ENCODE results near the gene LYAR. TPM values are rescaled to one million over a fixed set of nuclear protein-coding genes. Genes with fewer than 3 reads are reported as not detected.

LYAR gene
- total and polyA plus RNA-seq, 2 of the 4 experiments (the other 2 are of a cell fraction) = 5.4 to 8.2 TPM

DNA sequence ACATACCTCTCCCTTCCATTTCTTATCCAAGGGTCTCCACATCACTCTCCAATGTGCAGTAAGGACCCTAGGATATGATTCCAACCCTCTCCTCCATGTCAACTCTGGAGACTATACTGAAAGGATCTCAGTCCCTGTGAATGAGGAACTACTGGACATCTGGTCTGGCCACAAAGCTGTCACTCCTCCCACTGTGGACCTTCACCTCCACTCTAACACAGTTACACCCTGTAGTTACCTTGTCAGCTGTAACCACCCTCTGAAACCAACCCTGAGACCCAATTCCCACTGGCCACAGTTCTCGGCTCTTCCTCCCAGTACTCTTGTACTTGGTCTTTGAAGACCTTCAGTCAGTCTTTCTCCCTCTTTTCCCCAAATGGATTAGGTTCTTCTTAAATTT is 44.8 kb downstream of the LYAR start:
- Histone ChIP-seq H3K4me1 (ENCODE audit: control insufficient read depth, insufficient read depth, low read length) (peaks cover 2% of the 10 kb centered on the region; the same call in 1 of the 2 replicates), H2BK120ac (ENCODE audit: low read depth, low read length) (no peak overlapping the region), H3K79me1 (ENCODE audit: low read depth in 1 of 2, low read length in 2 of 2) (peaks cover 18 to 22% of the 10 kb centered on the region in 2 experiments), H4K20me1 (ENCODE audit: insufficient read depth, low read length) (no peaks in the 10 kb centered on the region), H3K4me3 (ENCODE audit: insufficient read depth, low read depth, low read length) (no peak overlapping the region), H4K91ac (ENCODE audit: insufficient read depth, low read depth, low read length) (no peak overlapping the region), H3K9me3 (ENCODE audit: control insufficient read depth, insufficient read depth, low read length) (no peaks in the 10 kb centered on the region), H3K9ac (ENCODE audit: low read depth, low read length) (no peak overlapping the region), H2AK9ac (replicated peaks; ENCODE audit: low read depth, low read length, poor library complexity) (no peak overlapping the region), H3K27me3 (ENCODE audit: control insufficient read depth, insufficient read depth, low read length) (no peaks in the 10 kb centered on the region), H3K18ac (ENCODE audit: low read depth, low read length) (no peak overlapping the region), H3K27ac (ENCODE audit: insufficient read depth, low read length) (no peak overlapping the region), H3K4me2 (ENCODE audit: low read depth, low read length) (no peak overlapping the region), H3K4ac (ENCODE audit: low read depth, low read length) (no peak overlapping the region), H2BK15ac (ENCODE audit: low read depth, low read length) (no peak overlapping the region), H3K56ac (ENCODE audit: extremely low read depth, insufficient read depth, low read length) (no peak overlapping the region), H4K8ac (ENCODE audit: low read depth in 2 of 2, low read length in 2 of 2) (no peak overlapping the region), H2BK5ac (ENCODE audit: low read depth, low read length, poor library complexity, severe bottlenecking) (no peak overlapping the region), H3K9me1 (ENCODE audit: insufficient read depth, low read length) (peaks cover 4% of the 10 kb centered on the region), H4K5ac (ENCODE audit: low read depth, low read length) (no peak overlapping the region), H3K36me3 (ENCODE audit: control insufficient read depth, insufficient read depth, low read length) (peaks cover 23% of the 10 kb centered on the region), H3K14ac (replicated peaks; ENCODE audit: low read depth, low read length) (no peak overlapping the region), H2AFZ (replicated peaks; ENCODE audit: low read length, poor library complexity) (no peak overlapping the region), H2AK5ac (ENCODE audit: low read depth, low read length) (no peak overlapping the region), H2BK20ac (ENCODE audit: low read depth, low read length) (no peak overlapping the region), H3K23ac (ENCODE audit: low read depth, low read length) (no peak overlapping the region)
- TF ChIP-seq RAD21 (IDR thresholded peaks at IDR 0.05; ENCODE audit: low read length) (no peak), MXI1 (IDR thresholded peaks at IDR 0.05; ENCODE audit: borderline replicate concordance, low read depth, low read length) (no peak), CEBPB (IDR thresholded peaks at IDR 0.05; ENCODE audit: low read depth, low read length) (no peak), CHD1 (IDR thresholded peaks at IDR 0.05; ENCODE audit: low read depth, low read length) (no peak), NFE2L2 (IDR thresholded peaks at IDR 0.05; ENCODE audit: low read depth, low read length) (no peak), RFX5 (IDR thresholded peaks at IDR 0.05; ENCODE audit: low read depth, low read length) (no peak), SMC3 (IDR thresholded peaks at IDR 0.05; ENCODE audit: low read depth, low read length) (no peak), FOS (IDR thresholded peaks at IDR 0.05; ENCODE audit: low read depth, low read length) (no peak), MAFK (IDR thresholded peaks at IDR 0.05; ENCODE audit: low read depth, low read length) (no peak), RCOR1 (IDR thresholded peaks at IDR 0.05; ENCODE audit: insufficient replicate concordance, low read length) (no peak), BHLHE40 (IDR thresholded peaks at IDR 0.05; ENCODE audit: low read depth, low read length) (no peak), POLR2A (IDR thresholded peaks at IDR 0.05; ENCODE audit: low read depth, low read length) (no peak), MAZ (IDR thresholded peaks at IDR 0.05; ENCODE audit: borderline replicate concordance, low read depth, low read length) (no peak)
- TF ChIP-seq, protein P1, sequence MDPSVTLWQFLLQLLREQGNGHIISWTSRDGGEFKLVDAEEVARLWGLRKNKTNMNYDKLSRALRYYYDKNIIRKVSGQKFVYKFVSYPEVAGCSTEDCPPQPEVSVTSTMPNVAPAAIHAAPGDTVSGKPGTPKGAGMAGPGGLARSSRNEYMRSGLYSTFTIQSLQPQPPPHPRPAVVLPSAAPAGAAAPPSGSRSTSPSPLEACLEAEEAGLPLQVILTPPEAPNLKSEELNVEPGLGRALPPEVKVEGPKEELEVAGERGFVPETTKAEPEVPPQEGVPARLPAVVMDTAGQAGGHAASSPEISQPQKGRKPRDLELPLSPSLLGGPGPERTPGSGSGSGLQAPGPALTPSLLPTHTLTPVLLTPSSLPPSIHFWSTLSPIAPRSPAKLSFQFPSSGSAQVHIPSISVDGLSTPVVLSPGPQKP (IDR thresholded peaks at IDR 0.05; ENCODE audit: borderline replicate concordance, low read depth, low read length) = no peak
- TF ChIP-seq, protein P2, sequence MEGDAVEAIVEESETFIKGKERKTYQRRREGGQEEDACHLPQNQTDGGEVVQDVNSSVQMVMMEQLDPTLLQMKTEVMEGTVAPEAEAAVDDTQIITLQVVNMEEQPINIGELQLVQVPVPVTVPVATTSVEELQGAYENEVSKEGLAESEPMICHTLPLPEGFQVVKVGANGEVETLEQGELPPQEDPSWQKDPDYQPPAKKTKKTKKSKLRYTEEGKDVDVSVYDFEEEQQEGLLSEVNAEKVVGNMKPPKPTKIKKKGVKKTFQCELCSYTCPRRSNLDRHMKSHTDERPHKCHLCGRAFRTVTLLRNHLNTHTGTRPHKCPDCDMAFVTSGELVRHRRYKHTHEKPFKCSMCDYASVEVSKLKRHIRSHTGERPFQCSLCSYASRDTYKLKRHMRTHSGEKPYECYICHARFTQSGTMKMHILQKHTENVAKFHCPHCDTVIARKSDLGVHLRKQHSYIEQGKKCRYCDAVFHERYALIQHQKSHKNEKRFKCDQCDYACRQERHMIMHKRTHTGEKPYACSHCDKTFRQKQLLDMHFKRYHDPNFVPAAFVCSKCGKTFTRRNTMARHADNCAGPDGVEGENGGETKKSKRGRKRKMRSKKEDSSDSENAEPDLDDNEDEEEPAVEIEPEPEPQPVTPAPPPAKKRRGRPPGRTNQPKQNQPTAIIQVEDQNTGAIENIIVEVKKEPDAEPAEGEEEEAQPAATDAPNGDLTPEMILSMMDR (conservative IDR thresholded peaks at IDR 0.05; ENCODE audit: low read depth, low read length) = no peak
- TF ChIP-seq, protein P3, sequence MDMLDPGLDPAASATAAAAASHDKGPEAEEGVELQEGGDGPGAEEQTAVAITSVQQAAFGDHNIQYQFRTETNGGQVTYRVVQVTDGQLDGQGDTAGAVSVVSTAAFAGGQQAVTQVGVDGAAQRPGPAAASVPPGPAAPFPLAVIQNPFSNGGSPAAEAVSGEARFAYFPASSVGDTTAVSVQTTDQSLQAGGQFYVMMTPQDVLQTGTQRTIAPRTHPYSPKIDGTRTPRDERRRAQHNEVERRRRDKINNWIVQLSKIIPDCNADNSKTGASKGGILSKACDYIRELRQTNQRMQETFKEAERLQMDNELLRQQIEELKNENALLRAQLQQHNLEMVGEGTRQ (IDR thresholded peaks at IDR 0.05; ENCODE audit: low read depth, low read length) = no peak
- BruUV-seq (replicated peaks) = no TSS peak
- DNase-seq (no peak), ATAC-seq (ENCODE audit: low read depth) (no peak)
- 100% methylated on average over 1 of the region's 1 CpG; no CpG with 5 or more reads in 1 of the 2 experiments for WGBS, 2 experiments (ENCODE audit: extremely low coverage in 2 of 2, insufficient read length in 1 of 2)
- in situ Hi-C loops (cut with MboI; ENCODE audit: low sequenced_read_pairs) = no loop called here
- POLR2A ChIA-PET (ENCODE audit: unreplicated experiment) = no interaction called here
- intact Hi-C loops (cut with micrococcal nuclease) = no loop called here
- dilution Hi-C loops (cut with HindIII; ENCODE audit: low sequenced_read_pairs, unreplicated experiment) = no loop called here
- CTCF ChIA-PET = no interaction called here
